HepG2 (cell line): ENCODE measurements around the gene RPA1. TPM values are rescaled to one million over a fixed set of nuclear protein-coding genes. Genes with fewer than 3 reads are reported as not detected.

Source experiments
- ATAC-seq: fragments of 200-7000 bp; cut with Tn5 transposase; 3 replicates; pipeline ENCODE4 v1.9.1; 2020; ENCODE audit warnings: mild to moderate bottlenecking, moderate library complexity
- BruUV-seq: library from RNA; stranded (reverse); fragments of 400-500 nt; replicated peaks from 2 replicates; lab custom pipeline; 2021; lab: Mats Ljungman, UMichigan
- CTCF ChIA-PET: fragments of 300-600 bp; formaldehyde crosslinking; extraction: SDS; loops from one replicate; lab custom pipeline; 2021; ENCODE audit warnings: low total read pairs, inconsistent platforms, low intra/inter-chr PET ratio; lab: Yijun Ruan, JAX
- POLR2A ChIA-PET: fragments of 350-600 bp; sonication (Branson Sonifier 250); formaldehyde crosslinking; loops from one replicate; lab custom pipeline; 2020; ENCODE audit warnings: antibody characterized with exemption, inconsistent platforms; lab: Yijun Ruan, JAX
- DNase-seq: peaks from one replicate; pipeline ENCODE4 v3.0.0-alpha.2; 2015; ENCODE audit warnings: low spot score
- FAIRE-seq: peaks from 3 replicates; lab custom pipeline; 2011; peaks lifted over from hg19 to GRCh38; lab: Jason Lieb, UNC
- H2AFZ ChIP-seq: one replicate; pipeline ENCODE4 v1.6.1; 2011; ENCODE audit warnings: low read length, inconsistent platforms
- H3K27ac ChIP-seq: fragments of 300-600 bp; 3 replicates; pipeline ENCODE4 v1.8.0; 2011; ENCODE audit warnings: mixed run types, mild to moderate bottlenecking, mixed read lengths, low read length, inconsistent platforms; ENCODE audit not compliant: insufficient read depth; ENCODE audit errors: extremely low read length
- H3K27me3 ChIP-seq, 2 experiments: fragments of 200-600 bp in 1 of 2; 2 replicates in 1 of 2; 3 replicates in 1 of 2; pipeline versions ENCODE4 v1.6.0 to v1.8.0; 2011; ENCODE audit warnings: low read length in 2 of 2, mild to moderate bottlenecking in 2 of 2, moderate library complexity in 2 of 2, inconsistent platforms in 1 of 2; ENCODE audit not compliant: insufficient read depth in 2 of 2, control insufficient read depth in 1 of 2
- H3K36me3 ChIP-seq, 2 experiments: fragments of 200-600 bp in 1 of 2; replicated peaks in 1 of 2; 2 replicates in 1 of 2; 3 replicates in 1 of 2; pipeline versions ENCODE4 v1.5.1 to v1.8.0; 2011; ENCODE audit warnings: low read length in 2 of 2, inconsistent platforms in 1 of 2; ENCODE audit not compliant: insufficient read depth in 2 of 2, control insufficient read depth in 1 of 2
- H3K4me1 ChIP-seq: 2 replicates; pipeline ENCODE4 v1.5.1; 2012; ENCODE audit warnings: low read length, inconsistent platforms; ENCODE audit not compliant: insufficient read depth
- H3K4me2 ChIP-seq: 2 replicates; pipeline ENCODE4 v1.6.0; 2011; ENCODE audit warnings: low read depth, low read length, inconsistent platforms
- H3K4me3 ChIP-seq, 3 experiments: fragments of 200-600 bp in 1 of 3; sonication (generic), shearing (Covaris generic) in 1 of 3; replicated peaks in 1 of 3; 2 replicates each; pipeline ENCODE4 v1.5.1; 2011 to 2016; ENCODE audit warnings: low read length in 3 of 3, inconsistent platforms in 2 of 3, low read depth in 2 of 3, mild to moderate bottlenecking in 2 of 3, control low read depth in 1 of 3, mixed read lengths in 1 of 3; ENCODE audit not compliant: insufficient read depth in 1 of 3
- H3K79me2 ChIP-seq: one replicate; pipeline ENCODE4 v1.6.1; 2011; ENCODE audit warnings: low read length, inconsistent platforms; ENCODE audit not compliant: insufficient read depth
- H3K9ac ChIP-seq: 2 replicates; pipeline ENCODE4 v1.6.0; 2011; ENCODE audit warnings: mild to moderate bottlenecking, low read depth, low read length, inconsistent platforms; ENCODE audit not compliant: insufficient read depth
- H3K9me3 ChIP-seq: 2 replicates; pipeline ENCODE4 v1.5.1; 2012; ENCODE audit warnings: mild to moderate bottlenecking, low read length
- H4K20me1 ChIP-seq: 2 replicates; pipeline ENCODE4 v1.6.0; 2011; ENCODE audit warnings: inconsistent platforms, mild to moderate bottlenecking, low read length, moderate library complexity; ENCODE audit not compliant: insufficient read depth
- AGO2 ChIP-seq: fragments of 200-400 bp; formaldehyde crosslinking; optimal IDR thresholded peaks from 2 replicates; pipeline ENCODE3; 2017; ENCODE audit warnings: mild to moderate bottlenecking, low read depth, low read length, moderate library complexity
- CBFB ChIP-seq: sonication (generic); formaldehyde crosslinking; IDR thresholded peaks from 2 replicates; pipeline ENCODE4 v1.4.0; 2020; ENCODE audit warnings: missing genetic modification reagents
- EHMT2 ChIP-seq: fragments of 200-600 bp; sonication (generic); IDR thresholded peaks from 2 replicates; pipeline ENCODE4 v1.7.0; 2017; ENCODE audit warnings: antibody characterized with exemption, low read depth, low read length, borderline replicate concordance
- ELF4 ChIP-seq: sonication (generic); formaldehyde crosslinking; IDR thresholded peaks from 2 replicates; pipeline ENCODE4 v1.5.0; 2020; ENCODE audit warnings: missing genetic modification reagents, mild to moderate bottlenecking, moderate library complexity, borderline replicate concordance
- GTF2F1 ChIP-seq: fragments of 150-350 bp; IDR thresholded peaks from 2 replicates; pipeline ENCODE4 v1.6.1; 2014; ENCODE audit warnings: low read length
- HES4 ChIP-seq: sonication (generic); formaldehyde crosslinking; IDR thresholded peaks from 2 replicates; pipeline ENCODE4 v1.9.0; 2021; ENCODE audit warnings: mild to moderate bottlenecking, missing genetic modification reagents, borderline replicate concordance
- KAT8 ChIP-seq: IDR thresholded peaks from 2 replicates; pipeline ENCODE4 v1.6.1; 2016; ENCODE audit warnings: missing genetic modification reagents, missing compliant biosample characterization
- MTF2 ChIP-seq: sonication (generic); formaldehyde crosslinking; IDR thresholded peaks from 2 replicates; pipeline ENCODE4 v1.5.0; 2020; ENCODE audit warnings: missing genetic modification reagents, borderline replicate concordance
- PHF5A ChIP-seq: IDR thresholded peaks from one replicate; pipeline ENCODE4 v1.6.1; 2018; ENCODE audit warnings: low read depth, missing genetic modification reagents; ENCODE audit not compliant: unreplicated experiment
- PHF8 ChIP-seq: sonication (generic); formaldehyde crosslinking; IDR thresholded peaks from 2 replicates; pipeline ENCODE4 v1.5.0; 2020; ENCODE audit warnings: missing genetic modification reagents
- POGZ ChIP-seq: sonication (generic); formaldehyde crosslinking; IDR thresholded peaks from 2 replicates; pipeline ENCODE4 v1.4.0; 2020; ENCODE audit warnings: mild to moderate bottlenecking, missing genetic modification reagents
- POLR2AphosphoS5 ChIP-seq: IDR thresholded peaks from 2 replicates; pipeline ENCODE4 v1.6.1; 2012; ENCODE audit warnings: low read depth, low read length
- ZNF230 ChIP-seq: sonication (generic); formaldehyde crosslinking; IDR thresholded peaks from 2 replicates; pipeline ENCODE4 v1.4.0; 2020; ENCODE audit warnings: mild to moderate bottlenecking, missing genetic modification reagents
- ZNF414 ChIP-seq: sonication (generic); formaldehyde crosslinking; IDR thresholded peaks from 2 replicates; pipeline ENCODE4 v1.5.0; 2020; ENCODE audit warnings: missing genetic modification reagents
- ZNF609 ChIP-seq: sonication (generic); formaldehyde crosslinking; IDR thresholded peaks from 2 replicates; pipeline ENCODE4 v1.4.0; 2020; ENCODE audit warnings: mild to moderate bottlenecking, missing genetic modification reagents, borderline replicate concordance
- ZNF775 ChIP-seq: sonication (generic); formaldehyde crosslinking; IDR thresholded peaks from 2 replicates; pipeline ENCODE4 v1.4.0; 2020; ENCODE audit warnings: missing genetic modification reagents, mild to moderate bottlenecking, moderate library complexity, borderline replicate concordance
- ZNF816 ChIP-seq: sonication (generic); formaldehyde crosslinking; IDR thresholded peaks from 2 replicates; pipeline ENCODE4 v1.8.0; 2022; ENCODE audit warnings: missing genetic modification reagents, mild to moderate bottlenecking, borderline replicate concordance
- ZSCAN30 ChIP-seq: sonication (generic); formaldehyde crosslinking; IDR thresholded peaks from 2 replicates; pipeline ENCODE4 v1.5.0; 2020; ENCODE audit warnings: mild to moderate bottlenecking, missing genetic modification reagents
- WGBS: methylation state at CpG from one replicate; pipeline ENCODE4 v1.1.6; 2017; ENCODE audit warnings: low lambda C conversion rate; 5-methylcytosine and 5-hydroxymethylcytosine counted together
- in situ Hi-C: cut with HindIII; loops from 2 replicates; pipeline ENCODE4 v1.10.0; 2017; ENCODE audit warnings: low pct_unique_long_range_greater_than_20kb; ENCODE audit not compliant: extremely low pct_ligation_motif_present
- intact Hi-C: fragments of 100-400 bp; cut with micrococcal nuclease; formaldehyde crosslinking; loops from one replicate; pipeline ENCODE4 v1.10.0; 2022; ENCODE audit not compliant: unreplicated experiment
- polyA plus RNA-seq, 8 experiments: library from polyadenylated mRNA; depleted of rRNA in 3 of 8; stranded (reverse) in 7 of 8; unstranded in 1 of 8; fragments of >200 nt; fragmentation: Illumina TruSeq in 4 of 8; extraction: Trizol in 4 of 8; gene quantifications; 2 replicates each; pipeline versions ENCODE4 v1.2.1 to v1.2.3, GENCODE V29; 2011 to 2016; ENCODE audit warnings: low read depth in 4 of 8, missing spikeins in 1 of 8, mixed read lengths in 1 of 8; ENCODE audit not compliant: insufficient read depth in 1 of 8
- total RNA-seq, 5 experiments: library from RNA; depleted of rRNA; stranded (reverse); fragments of >200 nt; fragmentation: Illumina TruSeq; extraction: Trizol; gene quantifications; 2 replicates each; pipeline ENCODE4 v1.2.3, GENCODE V29; 2016; ENCODE audit warnings: low read depth in 1 of 5
- TF ChIP-seq, protein P1 (sequence below): sonication (generic); formaldehyde crosslinking; IDR thresholded peaks from 2 replicates; pipeline ENCODE4 v1.5.0; 2020; ENCODE audit warnings: missing genetic modification reagents, mild to moderate bottlenecking, borderline replicate concordance

RPA1 gene
- total and polyA plus RNA-seq, 2 of the 13 experiments (the other 11 are each of a cell fraction or from before 2014, with no cell fraction given): 13.9 to 37.6 TPM

DNA sequence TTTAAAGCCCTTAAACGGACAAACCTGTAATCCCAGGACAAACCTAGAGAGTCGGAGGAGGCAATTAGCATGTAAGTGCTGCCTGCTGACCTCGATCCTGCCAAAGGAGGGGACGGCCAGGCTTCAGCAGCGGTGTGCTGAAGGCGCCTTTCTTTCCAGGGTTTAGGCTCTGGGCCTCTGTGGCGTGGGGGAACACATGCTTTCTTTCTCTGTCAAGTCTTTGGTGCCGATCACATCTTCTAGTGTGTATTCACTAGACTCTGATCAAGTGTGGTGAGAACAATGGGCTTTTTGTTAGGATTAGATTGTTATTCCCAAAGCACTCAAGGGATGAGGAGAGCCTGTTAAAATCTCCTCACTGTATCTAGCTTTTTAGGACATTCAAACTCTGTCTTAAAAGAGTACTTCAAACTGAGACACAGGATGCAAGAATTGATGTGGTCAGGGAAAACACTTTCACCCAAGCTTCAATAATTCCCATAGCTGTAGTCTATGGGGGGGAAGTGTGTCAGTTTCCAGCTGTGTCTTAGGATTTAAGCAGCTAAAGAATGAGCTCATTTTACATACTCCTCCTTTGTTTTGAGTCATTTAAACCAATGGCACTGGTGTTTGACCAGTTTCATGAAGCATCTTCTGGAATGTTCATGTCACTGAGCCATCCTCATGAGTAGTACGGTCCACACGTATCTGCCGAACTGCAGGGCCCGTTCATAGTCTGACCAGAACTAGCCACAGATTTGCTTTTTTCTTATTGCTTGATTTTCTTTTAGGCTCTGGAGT is 51.2 kb downstream of the RPA1 start:
- H3K4me2 ChIP-seq: no peak overlapping the region
- no peaks in the 10 kb centered on the region for H3K79me2 ChIP-seq
- H3K27me3 ChIP-seq: no peaks in the 10 kb centered on the region
- peaks cover 32 to 82% of the 10 kb centered on the region in 2 experiments for H3K36me3 ChIP-seq
- peaks cover 3% of the 10 kb centered on the region; the same call in 1 of the 2 replicates for H4K20me1 ChIP-seq
- no peak overlapping the region for H3K27ac ChIP-seq
- BruUV-seq: no TSS peak
- no peak overlapping the region for H3K9ac ChIP-seq
- ATAC-seq (no peak), FAIRE-seq (no peak), DNase-seq (no peak)
- no peak overlapping the region for H2AFZ ChIP-seq
- no peaks in the 10 kb centered on the region for H3K4me1 ChIP-seq
- CTCF ChIA-PET: interaction anchor here (2.3 kb wide), 1 partner anchor 145 kb away, joined by 6 read pairs; the partner anchor contains the start of gene RTN4RL1
- H3K4me3 ChIP-seq: no peak overlapping the region
- in situ Hi-C loops: no loop called here
- H3K9me3 ChIP-seq: no peaks in the 10 kb centered on the region
- WGBS: 95% methylated on average over 12 of the region's 12 CpGs
- POLR2A ChIA-PET: no interaction called here
- no peak for TF ChIP-seq PHF5A (CRISPR knock-in tag)
- no peak for TF ChIP-seq PHF8 (CRISPR knock-in tag)
- no peak for TF ChIP-seq POGZ (CRISPR knock-in tag)
- TF ChIP-seq HES4 (CRISPR knock-in tag): no peak
- no peak for TF ChIP-seq ZNF414 (CRISPR knock-in tag)
- TF ChIP-seq, protein P1, sequence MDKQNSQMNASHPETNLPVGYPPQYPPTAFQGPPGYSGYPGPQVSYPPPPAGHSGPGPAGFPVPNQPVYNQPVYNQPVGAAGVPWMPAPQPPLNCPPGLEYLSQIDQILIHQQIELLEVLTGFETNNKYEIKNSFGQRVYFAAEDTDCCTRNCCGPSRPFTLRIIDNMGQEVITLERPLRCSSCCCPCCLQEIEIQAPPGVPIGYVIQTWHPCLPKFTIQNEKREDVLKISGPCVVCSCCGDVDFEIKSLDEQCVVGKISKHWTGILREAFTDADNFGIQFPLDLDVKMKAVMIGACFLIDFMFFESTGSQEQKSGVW: no peak
- TF ChIP-seq KAT8 (CRISPR knock-in tag): no peak
- TF ChIP-seq ELF4: no peak
- no peak for TF ChIP-seq ZNF230 (CRISPR knock-in tag)
- no peak for TF ChIP-seq CBFB (CRISPR knock-in tag)
- no peak for TF ChIP-seq MTF2 (CRISPR knock-in tag)
- TF ChIP-seq GTF2F1: no peak
- TF ChIP-seq ZNF816 (CRISPR knock-in tag): no peak
- no peak for TF ChIP-seq AGO2
- no peak for TF ChIP-seq ZNF609
- TF ChIP-seq POLR2AphosphoS5: no peak
- TF ChIP-seq ZSCAN30 (CRISPR knock-in tag): no peak
- no peak for TF ChIP-seq EHMT2
- no peak for TF ChIP-seq ZNF775
- intact Hi-C loops: loop anchor here (10.0 kb wide), 1 partner anchor 144 kb away; the partner anchor contains the start of gene RTN4RL1
